Trophoblast cell (in vitro differentiated cells and primary cell): ENCODE data around the gene CEMP1.

Experiments used
- DNase-seq, 2 donors: peaks; one replicate each; pipeline ENCODE4 v3.0.0-alpha.2; 2016
- H2AFZ ChIP-seq: 2 replicates; pipeline ENCODE4 v1.6.1; 2013; ENCODE audit warnings: low read length, moderate library complexity, mild to moderate bottlenecking; ENCODE audit not compliant: insufficient read depth, poor library complexity
- H2AK5ac ChIP-seq: 2 replicates; pipeline ENCODE4 v1.6.1; 2013; ENCODE audit warnings: mild to moderate bottlenecking, low read length
- H2BK120ac ChIP-seq: 2 replicates; pipeline ENCODE4 v1.6.1; 2013; ENCODE audit warnings: low read length, mild to moderate bottlenecking, moderate library complexity; ENCODE audit not compliant: insufficient read depth, poor library complexity
- H2BK12ac ChIP-seq: 2 replicates; pipeline ENCODE4 v1.6.1; 2013; ENCODE audit warnings: mild to moderate bottlenecking, low read length, moderate library complexity
- H2BK5ac ChIP-seq: 2 replicates; pipeline ENCODE4 v1.6.1; 2013; ENCODE audit warnings: low read length, low read depth, moderate library complexity, mild to moderate bottlenecking; ENCODE audit not compliant: poor library complexity
- H3K14ac ChIP-seq: 2 replicates; pipeline ENCODE4 v1.6.1; 2013; ENCODE audit warnings: mild to moderate bottlenecking, low read length
- H3K18ac ChIP-seq: 2 replicates; pipeline ENCODE4 v1.6.1; 2013; ENCODE audit warnings: mild to moderate bottlenecking, low read length
- H3K23ac ChIP-seq: 2 replicates; pipeline ENCODE4 v1.6.1; 2013; ENCODE audit warnings: low read length
- H3K27ac ChIP-seq: 2 replicates; pipeline ENCODE4 v1.5.1; 2013; ENCODE audit warnings: low read depth, mild to moderate bottlenecking, inconsistent platforms, low read length, moderate library complexity
- H3K27me3 ChIP-seq: 2 replicates; pipeline ENCODE4 v1.6.1; 2013; ENCODE audit warnings: inconsistent platforms, mild to moderate bottlenecking, low read length, moderate library complexity; ENCODE audit not compliant: insufficient read depth
- H3K36me3 ChIP-seq, 2 experiments: 1 replicate in 1 of 2; 2 replicates in 1 of 2; pipeline ENCODE4 v1.6.1; 2013; ENCODE audit warnings: low read length in 2 of 2, mild to moderate bottlenecking in 2 of 2, moderate library complexity in 1 of 2; ENCODE audit not compliant: insufficient read depth in 2 of 2, control insufficient read depth in 1 of 2
- H3K4ac ChIP-seq: 2 replicates; pipeline ENCODE4 v1.6.1; 2013; ENCODE audit warnings: low read depth, mild to moderate bottlenecking, low read length, moderate library complexity
- H3K4me1 ChIP-seq, 2 experiments: 1 replicate in 1 of 2; 2 replicates in 1 of 2; pipeline ENCODE4 v1.6.1; 2013; ENCODE audit warnings: low read length in 2 of 2, mild to moderate bottlenecking in 2 of 2, moderate library complexity in 1 of 2; ENCODE audit not compliant: insufficient read depth in 2 of 2, control insufficient read depth in 1 of 2
- H3K4me2 ChIP-seq: 2 replicates; pipeline ENCODE4 v1.6.1; 2013; ENCODE audit warnings: inconsistent platforms, mild to moderate bottlenecking, low read length, moderate library complexity
- H3K4me3 ChIP-seq: 2 replicates; pipeline ENCODE4 v1.5.1; 2013; ENCODE audit warnings: mild to moderate bottlenecking, low read depth, low read length, inconsistent platforms
- H3K79me1 ChIP-seq: one replicate; pipeline ENCODE4 v1.6.1; 2013; ENCODE audit warnings: low read length
- H3K79me2 ChIP-seq: 2 replicates; pipeline ENCODE4 v1.6.1; 2013; ENCODE audit warnings: low read length, mild to moderate bottlenecking; ENCODE audit not compliant: control insufficient read depth, insufficient read depth, poor library complexity
- H3K9ac ChIP-seq: 2 replicates; pipeline ENCODE4 v1.6.1; 2013; ENCODE audit warnings: mild to moderate bottlenecking, low read length
- H3K9me3 ChIP-seq: 2 replicates; pipeline ENCODE4 v1.6.1; 2013; ENCODE audit warnings: low read depth, mild to moderate bottlenecking, control low read depth, inconsistent platforms, low read length; ENCODE audit not compliant: insufficient read depth
- H4K12ac ChIP-seq: 2 replicates; pipeline ENCODE4 v1.6.1; 2013; ENCODE audit warnings: low read depth, mild to moderate bottlenecking, low read length, moderate library complexity
- H4K8ac ChIP-seq: 2 replicates; pipeline ENCODE4 v1.6.1; 2013; ENCODE audit warnings: low read depth, mild to moderate bottlenecking, low read length, moderate library complexity
- H4K91ac ChIP-seq: one replicate; pipeline ENCODE4 v1.6.1; 2013; ENCODE audit warnings: low read depth, mild to moderate bottlenecking, low read length, moderate library complexity
- WGBS: extraction: QIAGEN DNeasy Blood & Tissue Kit; methylation state at CpG from one replicate; pipeline ENCODE4 v1.1.7; 2013; ENCODE audit warnings: missing lambda C conversion rate; ENCODE audit not compliant: insufficient read length, insufficient coverage; ENCODE audit errors: extremely low coverage; 5-methylcytosine and 5-hydroxymethylcytosine counted together

The CEMP1 gene

DNA sequence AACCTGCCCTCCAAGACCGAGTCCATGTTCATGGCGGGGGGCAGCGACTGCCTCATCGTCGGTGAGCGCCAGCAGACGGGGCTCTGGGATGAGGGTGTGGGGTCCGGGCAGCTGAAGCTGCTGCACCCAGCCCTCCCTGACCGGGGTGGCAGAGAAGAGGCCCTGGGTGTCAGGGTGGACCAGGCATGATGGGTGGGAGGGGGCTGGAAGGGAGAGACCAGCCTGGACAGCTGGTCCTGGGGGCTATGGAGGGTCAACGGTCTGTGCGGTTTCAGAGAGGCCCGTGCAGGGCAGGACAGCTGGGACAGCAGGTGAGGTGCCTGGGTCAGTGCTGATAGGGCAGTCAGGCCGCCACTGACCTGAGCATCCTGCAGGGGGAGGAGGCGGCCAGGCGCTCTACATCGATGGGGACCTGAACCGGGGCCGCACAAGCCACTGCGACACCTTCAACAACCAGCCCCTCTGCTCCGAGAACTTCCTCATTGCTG lies 30.7 kb downstream of the CEMP1 start:
- H3K23ac ChIP-seq, result no peak overlapping the region
- DNase-seq, result no peak
- H3K4me3 ChIP-seq, result no peak overlapping the region
- H3K36me3 ChIP-seq, result peaks cover 17 to 20% of the 10 kb centered on the region in 2 experiments
- no peaks in the 10 kb centered on the region for H3K9me3 ChIP-seq
- no peak overlapping the region for H2BK12ac ChIP-seq
- H4K91ac ChIP-seq, result no peak overlapping the region
- no peak overlapping the region for H3K27ac ChIP-seq
- no CpG with 5 or more reads among the region's 20 CpGs for WGBS
- H3K4me2 ChIP-seq, result no peak overlapping the region
- H3K9ac ChIP-seq, result no peak overlapping the region
- no peak overlapping the region for H2AK5ac ChIP-seq
- no peak overlapping the region for H3K18ac ChIP-seq
- no peaks in the 10 kb centered on the region for H3K79me1 ChIP-seq
- H2AFZ ChIP-seq, result no peak overlapping the region
- no peaks in the 10 kb centered on the region for H3K27me3 ChIP-seq
- H3K4ac ChIP-seq, result no peak overlapping the region
- H3K14ac ChIP-seq, result no peak overlapping the region
- H3K4me1 ChIP-seq, result peaks cover 2 to 3% of the 10 kb centered on the region in 2 experiments
- no peaks in the 10 kb centered on the region for H3K79me2 ChIP-seq
- H4K12ac ChIP-seq, result no peak overlapping the region
- no peak overlapping the region for H2BK5ac ChIP-seq
- H2BK120ac ChIP-seq, result no peak overlapping the region
- H4K8ac ChIP-seq, result no peak overlapping the region

DNA sequence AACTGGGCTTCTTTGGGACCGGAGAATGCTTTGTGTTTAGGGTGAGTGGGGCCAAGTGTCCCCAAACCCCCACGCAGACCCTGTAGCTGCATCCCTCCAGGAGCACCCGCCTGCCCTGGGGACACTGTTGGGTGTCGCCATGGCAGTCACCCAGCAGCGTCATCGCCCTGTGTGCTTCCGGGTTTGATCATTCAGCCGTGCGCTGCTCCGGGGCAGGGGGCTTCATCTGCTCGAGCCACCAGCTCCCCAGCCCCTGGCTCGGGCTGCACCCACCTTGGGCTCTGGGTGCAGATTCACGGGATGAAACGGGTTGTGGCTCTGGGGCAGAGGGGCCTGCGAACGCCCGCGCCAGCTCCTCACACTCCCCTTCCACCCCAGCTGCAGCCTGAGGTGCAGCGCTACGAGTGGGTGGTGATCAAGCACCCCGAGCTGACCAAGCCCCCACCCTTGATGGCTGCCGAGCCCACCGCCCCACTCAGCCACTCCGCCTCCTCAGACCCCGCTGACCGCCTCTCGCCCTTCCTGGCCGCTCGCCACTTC lies 31.2 kb downstream of the CEMP1 start:
- Histone ChIP-seq H2AFZ (no peak overlapping the region), H3K36me3 (peaks cover 17 to 20% of the 10 kb centered on the region in 2 experiments), H2BK5ac (no peak overlapping the region), H4K12ac (no peak overlapping the region), H3K79me2 (no peaks in the 10 kb centered on the region), H3K23ac (no peak overlapping the region), H3K14ac (no peak overlapping the region), H3K79me1 (no peaks in the 10 kb centered on the region), H3K4ac (no peak overlapping the region), H3K27ac (no peak overlapping the region), H3K9ac (no peak overlapping the region), H2BK12ac (no peak overlapping the region), H3K4me1 (peaks cover 2 to 3% of the 10 kb centered on the region in 2 experiments), H3K18ac (no peak overlapping the region), H2BK120ac (no peak overlapping the region), H3K9me3 (no peaks in the 10 kb centered on the region), H2AK5ac (no peak overlapping the region), H3K4me2 (no peak overlapping the region), H4K91ac (no peak overlapping the region), H3K27me3 (no peaks in the 10 kb centered on the region), H4K8ac (no peak overlapping the region), H3K4me3 (no peak overlapping the region)
- no peak for DNase-seq
- WGBS, result no CpG with 5 or more reads among the region's 29 CpGs

DNA sequence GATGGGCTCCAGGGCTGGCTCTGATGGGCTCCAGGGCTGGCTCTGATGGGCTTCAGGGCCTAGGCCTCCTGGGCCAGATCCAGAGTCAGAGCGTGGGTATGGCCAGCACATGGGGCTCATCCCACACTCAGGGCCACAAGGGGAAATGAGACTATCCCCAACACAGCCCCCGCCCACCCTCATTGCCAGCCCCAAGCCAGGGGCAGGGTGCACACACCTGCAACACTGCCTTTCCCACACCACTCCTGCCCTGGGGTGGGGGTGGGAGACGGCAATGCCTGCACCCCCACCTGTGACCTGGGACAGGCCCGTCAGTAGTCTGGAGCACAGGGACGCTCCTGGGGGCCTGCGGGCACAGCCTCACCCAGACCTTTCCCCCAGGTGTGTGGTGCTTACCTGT lies 31.8 kb downstream of the CEMP1 start:
- no peak overlapping the region for H3K9ac ChIP-seq
- H3K79me1 ChIP-seq, result no peaks in the 10 kb centered on the region
- H3K27me3 ChIP-seq, result no peaks in the 10 kb centered on the region
- H2AFZ ChIP-seq, result no peak overlapping the region
- H3K79me2 ChIP-seq, result no peaks in the 10 kb centered on the region
- no peaks in the 10 kb centered on the region for H3K9me3 ChIP-seq
- H3K23ac ChIP-seq, result no peak overlapping the region
- no peak overlapping the region for H3K18ac ChIP-seq
- H2BK5ac ChIP-seq, result no peak overlapping the region
- H4K91ac ChIP-seq, result no peak overlapping the region
- peaks cover 17 to 20% of the 10 kb centered on the region in 2 experiments for H3K36me3 ChIP-seq
- H3K27ac ChIP-seq, result no peak overlapping the region
- no peak overlapping the region for H2BK12ac ChIP-seq
- no peak overlapping the region for H4K8ac ChIP-seq
- H3K4me1 ChIP-seq, result peaks cover 2 to 3% of the 10 kb centered on the region in 2 experiments
- no peak for DNase-seq
- H3K14ac ChIP-seq, result no peak overlapping the region
- no peak overlapping the region for H2BK120ac ChIP-seq
- no peak overlapping the region for H2AK5ac ChIP-seq
- H3K4me3 ChIP-seq, result no peak overlapping the region
- H3K4ac ChIP-seq, result no peak overlapping the region
- WGBS, result no CpG with 5 or more reads among the region's 6 CpGs
- no peak overlapping the region for H4K12ac ChIP-seq
- H3K4me2 ChIP-seq, result no peak overlapping the region

DNA sequence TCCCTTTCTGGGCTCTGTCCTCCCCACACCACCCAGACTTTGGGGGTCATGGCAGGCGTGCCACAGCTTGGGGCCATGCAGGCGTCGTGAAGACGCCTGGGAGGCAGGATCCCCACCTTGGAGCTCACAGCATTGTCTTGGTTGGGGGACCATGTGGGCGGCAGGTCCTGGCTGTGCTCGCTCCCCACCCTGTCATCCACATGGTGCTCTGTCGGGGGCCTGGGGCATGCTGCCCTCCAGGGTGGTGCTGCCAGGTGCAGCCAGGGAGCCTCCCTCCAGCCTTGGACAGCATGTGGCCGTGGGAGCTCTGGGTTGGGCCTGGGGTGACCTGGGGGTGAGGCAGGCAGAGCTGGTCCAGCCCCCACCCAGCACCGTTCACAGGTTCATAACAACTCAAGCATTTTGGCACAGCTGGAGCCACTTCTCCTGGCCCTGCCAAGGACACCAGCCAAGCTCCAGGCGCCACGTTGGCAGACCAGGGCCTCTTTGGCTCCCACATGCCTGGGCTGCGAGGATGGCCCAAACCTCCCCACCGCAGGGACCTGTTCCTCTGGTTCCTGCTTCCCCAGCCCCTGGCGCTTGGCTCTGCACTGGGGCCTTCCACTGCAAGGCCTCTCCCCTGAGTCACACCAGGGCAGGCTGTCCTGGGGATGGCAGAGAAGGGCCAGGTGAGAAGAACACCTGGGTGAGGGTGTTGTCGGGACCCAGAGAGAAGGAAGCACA lies 32.5 kb downstream of the CEMP1 start:
- H3K4me2 ChIP-seq, result no peak overlapping the region
- H3K79me1 ChIP-seq, result no peaks in the 10 kb centered on the region
- no peak for DNase-seq
- H3K9ac ChIP-seq, result no peak overlapping the region
- no peak overlapping the region for H4K91ac ChIP-seq
- H3K79me2 ChIP-seq, result no peaks in the 10 kb centered on the region
- no peaks in the 10 kb centered on the region for H3K27me3 ChIP-seq
- peaks cover 17 to 20% of the 10 kb centered on the region in 2 experiments for H3K36me3 ChIP-seq
- no peak overlapping the region for H2BK120ac ChIP-seq
- H3K18ac ChIP-seq, result no peak overlapping the region
- no peak overlapping the region for H2BK5ac ChIP-seq
- H3K14ac ChIP-seq, result no peak overlapping the region
- H2BK12ac ChIP-seq, result no peak overlapping the region
- H2AK5ac ChIP-seq, result no peak overlapping the region
- H3K27ac ChIP-seq, result no peak overlapping the region
- H3K4me1 ChIP-seq, result peaks cover 2 to 3% of the 10 kb centered on the region in 2 experiments
- no peaks in the 10 kb centered on the region for H3K9me3 ChIP-seq
- no peak overlapping the region for H3K4ac ChIP-seq
- WGBS, result no CpG with 5 or more reads among the region's 15 CpGs
- H4K12ac ChIP-seq, result no peak overlapping the region
- H2AFZ ChIP-seq, result no peak overlapping the region
- H4K8ac ChIP-seq, result no peak overlapping the region
- H3K4me3 ChIP-seq, result no peak overlapping the region
- no peak overlapping the region for H3K23ac ChIP-seq
